HG03045 (cell line): ENCODE measurements around the gene PLD2.
A peak's percentile ranks its signal among the peaks of the same experiment; 100 is the strongest.

Source experiments
- ATAC-seq: cut with Tn5 transposase; IDR thresholded peaks from one replicate; pipeline ENCODE4 v1.9.1; 2021; ENCODE audit warnings: mild to moderate bottlenecking, moderate library complexity; ENCODE audit not compliant: unreplicated experiment

PLD2 gene, protein sequence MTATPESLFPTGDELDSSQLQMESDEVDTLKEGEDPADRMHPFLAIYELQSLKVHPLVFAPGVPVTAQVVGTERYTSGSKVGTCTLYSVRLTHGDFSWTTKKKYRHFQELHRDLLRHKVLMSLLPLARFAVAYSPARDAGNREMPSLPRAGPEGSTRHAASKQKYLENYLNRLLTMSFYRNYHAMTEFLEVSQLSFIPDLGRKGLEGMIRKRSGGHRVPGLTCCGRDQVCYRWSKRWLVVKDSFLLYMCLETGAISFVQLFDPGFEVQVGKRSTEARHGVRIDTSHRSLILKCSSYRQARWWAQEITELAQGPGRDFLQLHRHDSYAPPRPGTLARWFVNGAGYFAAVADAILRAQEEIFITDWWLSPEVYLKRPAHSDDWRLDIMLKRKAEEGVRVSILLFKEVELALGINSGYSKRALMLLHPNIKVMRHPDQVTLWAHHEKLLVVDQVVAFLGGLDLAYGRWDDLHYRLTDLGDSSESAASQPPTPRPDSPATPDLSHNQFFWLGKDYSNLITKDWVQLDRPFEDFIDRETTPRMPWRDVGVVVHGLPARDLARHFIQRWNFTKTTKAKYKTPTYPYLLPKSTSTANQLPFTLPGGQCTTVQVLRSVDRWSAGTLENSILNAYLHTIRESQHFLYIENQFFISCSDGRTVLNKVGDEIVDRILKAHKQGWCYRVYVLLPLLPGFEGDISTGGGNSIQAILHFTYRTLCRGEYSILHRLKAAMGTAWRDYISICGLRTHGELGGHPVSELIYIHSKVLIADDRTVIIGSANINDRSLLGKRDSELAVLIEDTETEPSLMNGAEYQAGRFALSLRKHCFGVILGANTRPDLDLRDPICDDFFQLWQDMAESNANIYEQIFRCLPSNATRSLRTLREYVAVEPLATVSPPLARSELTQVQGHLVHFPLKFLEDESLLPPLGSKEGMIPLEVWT

GRCh38 chr17:4806777-4807604 is at the start of gene PLD2:
Gene PLD2, plus strand, starts transcription at chr17:4807152. Its CDS starts 621 bp downstream, at chr17:4807773.
- peak; percentile 92 for ATAC-seq

GRCh38 chr17:4759776-4760236 is 47.1 kb upstream of the PLD2 start:
- ATAC-seq, result no peak

DNA sequence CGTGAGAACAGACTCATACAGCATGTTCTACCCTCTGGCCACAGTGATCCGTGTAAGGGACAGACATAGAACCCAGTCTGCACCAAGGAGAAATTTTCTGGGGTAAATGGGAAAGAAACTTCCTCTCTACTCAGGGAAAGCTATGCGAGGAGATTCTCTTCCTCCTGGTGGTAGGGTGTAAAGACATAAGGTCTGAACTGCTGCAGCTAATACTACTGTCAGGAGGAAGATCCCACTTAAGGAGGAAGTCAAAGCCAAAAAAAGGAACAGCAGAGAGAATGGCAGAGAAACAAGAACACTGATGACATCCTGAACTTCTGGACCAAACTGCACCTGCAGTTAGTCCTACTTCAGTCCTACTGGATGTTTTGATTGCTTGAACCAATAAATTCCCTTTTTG is 42.4 kb upstream of the PLD2 start:
- no peak for ATAC-seq

DNA sequence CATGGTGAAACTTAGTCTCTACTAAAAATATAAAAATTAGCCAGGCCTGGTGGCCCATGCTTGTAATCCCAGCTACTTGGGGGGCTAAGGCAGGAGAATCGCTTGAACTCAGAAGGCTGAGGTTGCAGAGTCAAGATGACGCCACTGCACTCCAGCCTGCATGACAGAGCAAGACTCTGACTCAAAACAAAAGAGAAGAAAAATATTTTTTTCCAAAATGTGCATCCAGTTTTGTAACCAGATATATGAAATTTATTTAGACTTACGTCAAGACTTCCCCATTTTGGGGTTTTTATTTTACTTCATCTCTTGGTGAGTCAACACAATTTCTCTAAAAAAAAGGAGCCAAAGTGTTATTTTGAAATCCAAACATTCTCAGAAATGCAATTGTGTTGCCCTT is 40.8 kb upstream of the PLD2 start:
- no peak for ATAC-seq

GRCh38 chr17:4766723-4767122 is 40.2 kb upstream of the PLD2 start:
- no peak for ATAC-seq

GRCh38 chr17:4768298-4768697 is 38.7 kb upstream of the PLD2 start:
- no peak for ATAC-seq

- no peak for ATAC-seq
Measured at GRCh38 chr17:4769628-4770027, 37.3 kb upstream of the PLD2 start.

DNA sequence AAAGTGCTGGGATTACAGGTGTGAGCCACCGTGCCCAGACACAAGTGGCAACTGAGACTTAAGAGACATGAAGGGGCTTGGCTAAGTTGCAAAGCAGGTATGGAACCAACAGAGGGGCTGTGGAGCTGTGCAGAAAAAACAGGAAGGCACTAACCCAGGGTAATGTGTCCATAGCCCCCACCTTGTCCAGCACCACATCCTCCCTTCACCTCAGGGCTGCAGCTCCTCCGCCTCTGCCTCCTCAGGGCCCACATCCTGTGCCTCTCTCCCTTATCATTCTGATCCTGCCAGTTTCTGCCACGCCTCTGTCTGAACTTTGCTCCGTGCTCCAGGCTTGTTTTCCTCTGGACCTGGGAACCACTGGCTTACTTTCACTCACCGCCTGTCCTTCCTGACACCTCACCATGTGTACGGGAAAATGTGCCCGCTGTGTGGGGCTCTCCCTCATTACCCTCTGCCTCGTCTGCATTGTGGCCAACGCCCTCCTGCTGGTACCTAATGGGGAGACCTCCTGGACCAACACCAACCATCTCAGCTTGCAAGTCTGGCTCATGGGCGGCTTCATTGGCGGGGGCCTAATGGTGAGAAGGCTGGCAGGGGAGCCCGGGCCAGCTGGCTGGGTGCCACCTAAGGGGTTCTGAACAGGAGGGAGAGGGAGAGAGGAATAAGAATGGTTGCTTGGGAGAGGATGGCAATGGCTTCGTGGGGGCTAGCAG is 35.3 kb upstream of the PLD2 start, which contains the start of gene TM4SF5:
TM4SF5 (plus strand) TSS at position 368 of the 716 bp plus-strand sequence; CDS start at position 405, 37 bp downstream.
- no peak for ATAC-seq

DNA sequence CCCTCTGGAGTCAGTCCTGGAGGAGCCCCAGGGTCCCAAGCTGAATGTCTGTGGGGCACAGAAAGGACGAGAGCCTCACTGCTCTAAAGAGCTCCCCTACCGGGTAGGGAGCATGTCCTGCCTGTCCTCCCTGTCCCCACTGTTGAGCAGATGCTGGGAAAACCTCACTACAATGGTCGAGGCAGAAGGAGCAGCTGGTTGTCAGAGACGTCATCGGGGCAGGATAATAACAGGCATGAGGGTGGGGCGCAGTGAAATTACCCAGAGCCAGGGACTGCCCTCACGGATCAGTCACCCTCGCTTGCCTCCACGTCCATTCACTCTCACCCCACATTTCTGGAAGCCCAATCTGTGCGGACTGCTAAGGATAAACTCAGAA is 34.7 kb upstream of the PLD2 start:
- ATAC-seq, result no peak

- ATAC-seq, result no peak
Measured at GRCh38 chr17:4777969-4778760, 28.8 kb upstream of the PLD2 start.

GRCh38 chr17:4780325-4780955 is 26.5 kb upstream of the PLD2 start:
- no peak for ATAC-seq

DNA sequence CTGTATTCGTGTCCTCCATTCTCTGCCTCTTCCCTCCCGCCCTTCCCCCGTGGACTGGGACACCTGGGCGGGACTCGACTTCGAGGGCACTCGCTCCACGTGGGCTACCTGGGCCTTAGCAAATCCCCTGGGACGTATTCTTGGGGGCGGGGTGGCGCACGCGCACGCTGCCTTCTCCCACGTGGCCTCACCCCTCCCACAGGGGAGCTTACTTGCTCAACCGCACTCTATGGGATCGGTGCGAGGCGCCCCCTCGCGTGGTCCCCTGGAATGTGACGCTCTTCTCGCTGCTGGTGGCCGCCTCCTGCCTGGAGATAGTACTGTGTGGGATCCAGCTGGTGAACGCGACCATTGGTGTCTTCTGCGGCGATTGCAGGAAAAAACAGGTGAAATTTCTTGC is 24.3 kb upstream of the PLD2 start:
- ATAC-seq, result no peak

DNA sequence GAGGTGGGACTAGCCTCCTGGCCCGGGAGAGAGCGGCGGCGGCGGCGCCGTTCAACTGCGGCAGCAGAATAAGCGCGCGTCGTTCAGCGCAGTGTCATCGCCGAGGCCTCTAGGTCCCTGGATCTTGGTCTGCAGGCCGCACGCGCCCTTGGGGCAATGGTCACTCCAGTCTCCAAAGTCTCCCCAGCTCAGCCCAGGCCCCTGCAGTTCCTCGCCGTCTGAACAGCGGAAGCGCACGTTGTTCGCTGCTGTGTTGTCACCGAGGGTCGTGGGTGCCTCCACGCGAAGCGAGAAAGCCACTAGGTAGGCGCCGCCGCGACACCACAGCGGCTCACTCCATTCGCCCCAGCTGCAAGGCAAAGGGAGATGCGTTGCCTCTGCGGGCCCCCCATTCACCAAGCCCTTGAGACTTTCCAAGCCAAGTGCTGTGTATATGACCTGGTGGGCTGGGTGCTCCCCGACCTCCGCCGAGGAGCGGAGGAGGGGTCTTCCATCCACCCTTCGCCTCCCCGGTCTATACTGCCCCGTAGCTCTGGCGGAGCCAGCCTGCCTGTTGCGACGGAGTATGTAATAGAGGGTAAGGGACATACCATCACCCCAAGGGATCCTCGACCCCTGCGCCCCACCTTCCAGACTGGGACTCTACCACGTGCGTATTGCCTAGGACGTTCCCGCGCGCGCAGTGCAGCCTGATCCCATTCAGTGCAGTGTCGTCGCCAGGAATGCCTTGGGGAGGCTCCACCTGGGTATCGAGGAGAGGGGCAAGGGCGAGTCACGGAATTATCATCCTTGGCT is 21.4 kb upstream of the PLD2 start:
- no peak for ATAC-seq

DNA sequence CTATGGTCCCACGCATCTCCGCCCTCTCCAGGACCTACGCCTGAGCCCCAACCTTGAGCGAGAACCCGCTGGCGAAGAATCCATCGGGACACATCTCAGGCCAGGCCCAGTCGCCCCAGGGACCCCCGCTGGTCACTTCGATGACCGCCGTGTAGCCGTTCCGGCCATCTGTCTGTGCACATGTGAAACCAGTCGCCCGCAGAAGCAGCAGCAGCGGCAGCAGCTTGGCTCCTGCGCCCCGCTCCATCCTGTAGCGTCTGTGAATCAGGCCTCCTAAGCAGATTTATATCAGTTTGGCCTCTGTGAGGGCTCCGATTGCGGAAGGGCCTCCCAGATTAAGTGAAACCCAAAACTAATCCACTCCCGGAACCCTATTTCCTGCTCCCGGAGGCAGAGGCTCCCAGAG is 20.8 kb upstream of the PLD2 start, which contains the start of gene VMO1:
VMO1 (minus strand) TSS at position 259 of the 406 bp plus-strand sequence; CDS start at position 247, 12 bp downstream.
- ATAC-seq, result no peak

DNA sequence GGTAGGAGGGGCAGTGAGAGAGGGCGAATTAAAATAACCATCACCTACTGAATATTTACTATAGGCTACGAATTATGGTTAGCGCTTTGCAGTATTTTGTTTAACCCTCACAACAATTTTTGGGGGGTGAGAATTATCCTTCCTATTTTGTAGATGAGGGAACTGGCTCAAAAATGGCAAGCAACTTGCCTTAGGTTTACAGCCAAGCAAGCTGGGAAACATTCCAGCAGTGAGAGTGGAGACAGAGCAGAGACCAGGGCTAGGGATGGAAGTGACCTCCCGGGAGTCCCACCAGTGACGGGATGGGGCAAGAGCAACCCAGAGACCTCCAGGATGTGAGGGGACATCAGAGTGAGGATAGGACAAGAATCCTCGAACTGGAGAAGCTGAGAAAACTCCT is 20.4 kb upstream of the PLD2 start:
- ATAC-seq, result no peak

DNA sequence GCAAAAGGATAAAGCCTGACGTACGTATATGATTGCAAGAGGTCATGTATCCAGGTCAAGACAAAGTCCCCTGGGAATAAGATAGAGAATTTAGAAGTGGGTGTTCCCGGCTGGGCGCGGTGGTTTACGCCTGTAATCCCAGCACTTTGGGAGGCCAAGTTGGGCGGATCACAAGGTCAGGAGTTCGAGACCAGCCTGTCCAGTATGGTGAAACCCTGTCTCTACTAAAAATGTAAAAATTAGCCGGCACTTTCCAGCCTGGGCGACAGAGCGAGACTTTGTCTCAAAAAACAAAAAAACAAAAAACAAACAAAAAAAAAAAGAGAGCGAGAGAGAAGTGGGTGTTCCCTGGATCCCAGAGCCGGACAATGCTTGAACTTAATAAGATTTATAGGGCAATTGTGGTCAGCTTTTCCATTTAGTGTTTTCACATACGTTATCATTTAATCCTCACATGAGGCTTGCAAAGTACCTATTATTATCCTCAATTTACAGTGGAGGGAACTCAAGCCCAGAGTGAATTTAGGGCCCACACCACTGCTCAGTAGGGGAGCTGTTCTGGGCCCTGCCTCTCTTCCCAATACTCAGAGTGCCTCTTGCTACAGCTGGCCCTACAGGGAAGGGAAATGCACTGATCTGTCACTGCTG is 18.7 kb upstream of the PLD2 start:
- no peak for ATAC-seq
